GM12801 (cell line): ENCODE data around the gene SMIM1.

Experiments used
- CTCF ChIP-seq: IDR thresholded peaks from one replicate; pipeline ENCODE4 v1.5.1; 2011; ENCODE audit warnings: control low read depth; ENCODE audit not compliant: insufficient read length; ENCODE audit errors: extremely low read depth

Gene SMIM1

DNA sequence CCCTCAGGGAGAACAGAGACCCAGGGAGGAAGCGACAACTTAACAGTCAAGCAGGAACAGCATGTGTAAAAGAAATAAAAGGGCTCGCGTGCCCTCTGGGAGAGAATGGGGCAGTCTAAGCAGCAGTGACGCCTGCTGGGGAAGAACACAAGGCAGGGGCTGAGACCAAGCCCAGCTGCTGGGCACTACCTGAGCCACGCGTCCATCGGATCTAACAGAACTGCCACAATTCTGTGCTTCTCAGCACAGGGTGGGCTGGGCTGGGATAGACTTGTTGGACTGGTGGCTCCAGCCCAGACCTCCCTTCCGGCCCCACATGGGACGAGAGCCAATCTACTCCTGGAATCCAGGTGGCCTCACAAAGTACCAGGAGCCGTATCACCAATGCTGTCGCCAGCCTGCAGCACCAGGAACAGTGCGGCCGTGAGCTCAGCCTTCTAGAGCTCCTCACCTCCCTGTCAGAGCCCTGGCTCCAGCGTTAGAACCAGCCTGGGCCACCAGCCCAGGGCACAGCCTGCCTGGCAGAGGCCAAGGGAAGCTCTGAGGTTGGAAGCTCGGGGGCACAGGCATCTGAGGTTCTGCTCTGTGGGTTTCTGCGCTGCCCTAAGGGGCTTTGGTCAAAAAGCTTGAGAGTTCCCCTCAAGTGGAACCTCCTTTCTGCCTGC is 16.3 kb downstream of the SMIM1 start:
- TF ChIP-seq CTCF: no peak

GRCh38 chr1:3789421-3790300 is 17.1 kb downstream of the SMIM1 start:
- no peak for TF ChIP-seq CTCF

DNA sequence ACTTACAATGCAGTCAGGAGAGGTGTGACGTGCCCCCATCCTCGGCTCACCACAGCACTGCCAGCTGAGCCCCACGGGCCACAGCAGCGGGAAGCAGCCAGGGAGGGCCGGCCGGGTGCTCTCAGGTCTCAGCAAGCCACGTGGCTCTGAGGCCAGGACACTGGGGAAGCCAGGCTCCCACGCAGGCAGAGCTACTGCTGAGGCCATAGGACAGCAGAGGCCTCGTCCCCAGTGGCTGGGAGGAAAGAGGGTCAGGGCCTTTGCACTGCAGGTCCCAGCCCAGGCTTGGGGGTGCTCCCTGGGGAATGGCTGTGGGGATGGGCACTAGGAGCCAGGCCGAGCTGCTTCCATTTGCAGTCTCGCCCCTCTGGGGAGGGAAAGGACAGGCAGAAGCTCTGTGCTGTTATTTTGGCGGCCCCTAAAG is 18.0 kb downstream of the SMIM1 start:
- TF ChIP-seq CTCF: no peak

GRCh38 chr1:3790952-3791351 is 18.4 kb downstream of the SMIM1 start:
- TF ChIP-seq CTCF: no peak

DNA sequence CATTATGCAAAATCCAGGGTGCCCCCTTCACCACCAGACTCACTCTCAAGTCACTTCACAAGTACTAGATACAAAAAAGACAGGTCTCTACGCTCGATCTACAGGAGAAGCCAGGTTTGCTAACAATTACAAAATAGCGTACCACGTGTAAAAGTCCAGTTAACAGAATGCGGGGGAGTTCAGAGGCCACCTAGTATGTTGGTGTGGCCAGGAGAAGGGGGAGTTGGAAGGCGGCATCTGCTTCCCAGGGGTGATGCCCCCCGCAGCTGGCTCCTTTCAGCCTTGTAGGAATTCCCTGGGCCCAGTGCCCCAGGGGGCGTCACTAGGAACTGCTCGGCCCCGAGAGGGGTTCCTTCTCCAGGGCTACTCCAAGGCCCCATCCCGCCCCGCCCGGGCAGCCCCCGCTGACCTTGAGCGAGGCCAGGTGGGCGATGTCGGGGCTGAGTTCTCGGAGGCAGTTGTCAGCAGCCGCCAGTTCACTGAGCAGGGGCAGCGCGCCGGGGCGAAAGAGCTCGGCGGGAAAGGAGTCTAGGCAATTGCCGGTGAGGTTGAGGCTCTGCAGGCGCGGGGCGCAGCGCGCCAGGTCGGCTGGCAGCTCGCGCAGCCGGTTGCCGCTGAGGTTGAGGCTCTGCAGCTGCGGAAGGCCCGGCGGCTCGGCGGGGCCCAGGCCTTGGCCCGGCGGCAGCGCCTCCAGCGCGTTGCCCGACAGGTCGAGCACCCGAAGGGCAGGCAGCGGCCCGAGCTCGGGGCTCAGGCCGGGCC is 23.1 kb downstream of the SMIM1 start:
- TF ChIP-seq CTCF: no peak

GRCh38 chr1:3796215-3797061 is 23.9 kb downstream of the SMIM1 start, which contains the start of gene LRRC47:
Gene LRRC47 (minus strand): TSS chr1:3796498. CDS start chr1:3796476, 22 bp downstream.
- TF ChIP-seq CTCF: no peak
